Measurements from ENCODE around the gene PLXNA4.
"Not testable (repeated sequence)": the region's sequence is repeated elsewhere in the genome, so short reads cannot be mapped to it uniquely, and the experiment has no call there.

Gene PLXNA4, protein sequence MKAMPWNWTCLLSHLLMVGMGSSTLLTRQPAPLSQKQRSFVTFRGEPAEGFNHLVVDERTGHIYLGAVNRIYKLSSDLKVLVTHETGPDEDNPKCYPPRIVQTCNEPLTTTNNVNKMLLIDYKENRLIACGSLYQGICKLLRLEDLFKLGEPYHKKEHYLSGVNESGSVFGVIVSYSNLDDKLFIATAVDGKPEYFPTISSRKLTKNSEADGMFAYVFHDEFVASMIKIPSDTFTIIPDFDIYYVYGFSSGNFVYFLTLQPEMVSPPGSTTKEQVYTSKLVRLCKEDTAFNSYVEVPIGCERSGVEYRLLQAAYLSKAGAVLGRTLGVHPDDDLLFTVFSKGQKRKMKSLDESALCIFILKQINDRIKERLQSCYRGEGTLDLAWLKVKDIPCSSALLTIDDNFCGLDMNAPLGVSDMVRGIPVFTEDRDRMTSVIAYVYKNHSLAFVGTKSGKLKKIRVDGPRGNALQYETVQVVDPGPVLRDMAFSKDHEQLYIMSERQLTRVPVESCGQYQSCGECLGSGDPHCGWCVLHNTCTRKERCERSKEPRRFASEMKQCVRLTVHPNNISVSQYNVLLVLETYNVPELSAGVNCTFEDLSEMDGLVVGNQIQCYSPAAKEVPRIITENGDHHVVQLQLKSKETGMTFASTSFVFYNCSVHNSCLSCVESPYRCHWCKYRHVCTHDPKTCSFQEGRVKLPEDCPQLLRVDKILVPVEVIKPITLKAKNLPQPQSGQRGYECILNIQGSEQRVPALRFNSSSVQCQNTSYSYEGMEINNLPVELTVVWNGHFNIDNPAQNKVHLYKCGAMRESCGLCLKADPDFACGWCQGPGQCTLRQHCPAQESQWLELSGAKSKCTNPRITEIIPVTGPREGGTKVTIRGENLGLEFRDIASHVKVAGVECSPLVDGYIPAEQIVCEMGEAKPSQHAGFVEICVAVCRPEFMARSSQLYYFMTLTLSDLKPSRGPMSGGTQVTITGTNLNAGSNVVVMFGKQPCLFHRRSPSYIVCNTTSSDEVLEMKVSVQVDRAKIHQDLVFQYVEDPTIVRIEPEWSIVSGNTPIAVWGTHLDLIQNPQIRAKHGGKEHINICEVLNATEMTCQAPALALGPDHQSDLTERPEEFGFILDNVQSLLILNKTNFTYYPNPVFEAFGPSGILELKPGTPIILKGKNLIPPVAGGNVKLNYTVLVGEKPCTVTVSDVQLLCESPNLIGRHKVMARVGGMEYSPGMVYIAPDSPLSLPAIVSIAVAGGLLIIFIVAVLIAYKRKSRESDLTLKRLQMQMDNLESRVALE (N-terminal part only)

DNA sequence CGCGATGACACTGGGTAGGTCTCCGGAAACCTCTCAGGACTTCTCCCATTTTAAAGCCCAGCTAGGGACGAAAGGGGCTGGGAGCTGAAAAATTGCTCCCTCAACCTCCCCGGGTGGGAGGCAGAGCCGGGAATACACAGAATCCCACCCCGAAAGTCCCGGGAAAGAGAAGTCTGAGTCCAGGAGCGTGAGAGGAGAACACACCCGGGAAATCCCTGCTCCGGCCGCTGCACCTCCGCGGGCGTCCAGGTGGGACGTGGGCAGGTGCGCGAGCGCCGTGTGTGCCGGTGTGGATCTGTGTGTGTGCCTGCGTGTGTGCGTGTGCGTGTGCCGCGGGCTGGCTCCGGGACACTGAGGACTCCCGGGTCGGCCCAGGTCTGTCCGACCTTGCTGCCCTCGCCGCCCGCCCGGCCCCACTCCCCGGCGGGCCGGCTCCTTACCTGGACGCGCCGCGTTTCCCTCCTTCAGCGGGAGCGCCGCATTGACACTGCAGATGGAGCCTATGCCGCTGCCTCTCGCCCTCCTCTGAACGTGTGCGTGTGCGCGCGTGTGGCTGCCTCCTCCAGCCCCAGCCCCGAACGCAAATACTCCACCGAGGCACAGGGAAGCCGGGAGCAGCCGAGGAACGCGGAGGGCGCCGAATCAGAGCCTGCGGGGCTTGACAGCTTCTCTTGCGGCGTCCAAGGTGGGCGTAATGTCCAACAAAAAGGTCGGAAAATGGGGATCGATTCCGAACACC is at the start of gene PLXNA4:
PLXNA4 (minus strand) TSS at position 489 of the 739 bp plus-strand sequence. CDS start 67,777 bp downstream, outside the sequence.
- DNase-seq, result peak in 17 of 58 donors; percentile 11 to 47 (median 25)

DNA sequence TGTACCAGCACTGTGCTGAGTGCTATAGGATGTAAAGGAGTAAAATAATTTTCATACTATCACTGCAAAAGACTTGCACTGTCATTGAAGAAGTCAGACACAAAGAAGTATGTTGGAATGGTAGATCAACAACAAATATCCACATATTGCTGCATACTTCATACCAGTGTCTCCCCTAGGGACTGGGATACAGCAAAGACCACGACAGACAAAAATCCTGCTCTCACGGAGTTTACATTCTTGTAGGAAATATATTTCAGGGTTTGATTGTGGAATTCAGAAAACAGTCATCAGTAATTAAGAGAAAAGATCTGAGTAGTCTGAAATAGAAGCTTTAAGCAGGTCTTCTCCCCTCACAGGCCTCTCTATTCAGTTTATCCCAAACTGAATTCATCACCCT is 49.4 kb upstream of the PLXNA4 start:
- DNase-seq, result no peak

DNA sequence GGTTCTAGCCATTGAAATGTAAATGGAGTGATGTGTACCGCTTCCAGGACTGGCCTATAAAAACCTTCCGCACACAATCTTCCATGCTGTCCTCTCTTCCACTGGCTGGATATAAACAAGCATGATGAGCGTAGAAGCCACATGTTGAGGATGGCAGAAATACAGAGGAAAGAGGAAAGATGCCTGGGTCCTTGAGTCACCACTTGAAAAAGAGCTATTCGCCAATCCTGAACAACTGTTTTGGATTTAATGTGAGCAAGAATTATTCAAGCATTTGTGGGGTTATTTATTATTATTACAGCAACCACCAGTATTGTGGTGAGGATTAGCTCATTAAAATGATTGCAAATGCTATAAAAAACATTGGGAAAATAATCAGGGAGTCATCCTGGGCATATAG is 45.8 kb upstream of the PLXNA4 start:
- no peak for DNase-seq

DNA sequence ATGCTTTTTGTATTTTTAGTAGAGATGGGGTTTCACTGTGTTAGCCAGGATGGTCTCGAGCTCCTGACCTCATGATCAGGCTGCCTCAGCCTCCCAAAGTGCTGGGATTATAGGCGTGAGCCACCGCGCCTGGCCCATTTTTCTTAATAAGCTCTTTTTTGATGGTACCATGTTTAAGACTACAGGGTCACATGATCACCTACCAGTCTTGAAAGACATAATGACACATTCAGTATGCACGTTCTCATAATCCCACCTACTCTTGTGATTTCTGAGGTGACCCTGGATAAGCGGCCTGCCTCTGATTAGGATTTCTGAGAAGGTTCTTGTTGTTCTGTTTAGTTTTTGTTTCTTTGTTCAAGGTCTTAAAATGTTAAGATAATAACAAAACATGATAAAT is 43.7 kb upstream of the PLXNA4 start:
- no peak for DNase-seq

DNA sequence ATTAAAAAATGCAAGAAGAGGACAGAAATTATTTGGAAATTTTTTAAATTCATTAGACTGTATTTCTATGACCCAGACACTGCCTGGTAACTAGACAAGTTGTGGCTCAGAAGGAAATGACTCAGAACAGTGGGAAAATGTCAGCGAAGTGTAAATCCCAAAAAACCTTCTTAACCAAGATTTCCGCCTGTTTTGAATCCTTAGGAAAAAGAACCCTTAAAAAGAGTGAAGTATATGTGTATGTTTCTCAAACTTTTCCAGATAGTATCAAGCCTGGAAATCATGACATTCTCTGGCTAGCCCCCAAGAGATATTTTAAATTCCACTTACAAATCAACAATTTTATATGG is 42.7 kb upstream of the PLXNA4 start:
- DNase-seq, result no peak

DNA sequence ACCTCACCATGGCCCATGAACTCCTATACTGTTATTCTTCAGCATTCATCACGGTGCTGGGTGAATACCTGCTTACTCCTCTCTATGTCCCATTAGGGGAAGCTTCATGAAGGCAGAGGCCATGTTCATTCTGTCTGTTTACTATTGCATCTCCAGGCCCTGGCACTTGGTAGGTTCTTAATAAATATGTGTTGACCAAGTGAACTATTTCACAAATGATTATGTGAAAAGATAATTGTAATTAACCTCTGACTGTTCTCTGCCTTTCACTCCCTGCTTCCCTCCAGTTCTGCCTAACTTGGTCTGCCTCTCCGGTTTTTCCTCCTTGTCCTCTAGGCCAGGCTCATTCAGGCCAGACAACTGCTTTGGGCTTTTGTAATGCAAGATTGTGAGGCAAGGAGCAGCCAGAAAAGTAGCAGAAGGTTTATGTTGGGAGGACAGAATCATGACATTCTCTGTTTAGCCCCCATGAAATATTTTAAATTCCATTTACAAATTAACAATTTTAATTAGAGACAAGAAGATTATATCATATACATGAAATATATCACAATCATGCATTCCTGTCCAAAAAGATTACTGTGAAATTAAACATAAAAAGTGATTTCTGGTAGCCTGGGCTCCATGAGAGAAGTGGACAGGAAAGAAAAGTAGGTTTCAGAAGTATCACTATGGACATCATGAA is 42.1 kb upstream of the PLXNA4 start:
- DNase-seq, result no peak

DNA sequence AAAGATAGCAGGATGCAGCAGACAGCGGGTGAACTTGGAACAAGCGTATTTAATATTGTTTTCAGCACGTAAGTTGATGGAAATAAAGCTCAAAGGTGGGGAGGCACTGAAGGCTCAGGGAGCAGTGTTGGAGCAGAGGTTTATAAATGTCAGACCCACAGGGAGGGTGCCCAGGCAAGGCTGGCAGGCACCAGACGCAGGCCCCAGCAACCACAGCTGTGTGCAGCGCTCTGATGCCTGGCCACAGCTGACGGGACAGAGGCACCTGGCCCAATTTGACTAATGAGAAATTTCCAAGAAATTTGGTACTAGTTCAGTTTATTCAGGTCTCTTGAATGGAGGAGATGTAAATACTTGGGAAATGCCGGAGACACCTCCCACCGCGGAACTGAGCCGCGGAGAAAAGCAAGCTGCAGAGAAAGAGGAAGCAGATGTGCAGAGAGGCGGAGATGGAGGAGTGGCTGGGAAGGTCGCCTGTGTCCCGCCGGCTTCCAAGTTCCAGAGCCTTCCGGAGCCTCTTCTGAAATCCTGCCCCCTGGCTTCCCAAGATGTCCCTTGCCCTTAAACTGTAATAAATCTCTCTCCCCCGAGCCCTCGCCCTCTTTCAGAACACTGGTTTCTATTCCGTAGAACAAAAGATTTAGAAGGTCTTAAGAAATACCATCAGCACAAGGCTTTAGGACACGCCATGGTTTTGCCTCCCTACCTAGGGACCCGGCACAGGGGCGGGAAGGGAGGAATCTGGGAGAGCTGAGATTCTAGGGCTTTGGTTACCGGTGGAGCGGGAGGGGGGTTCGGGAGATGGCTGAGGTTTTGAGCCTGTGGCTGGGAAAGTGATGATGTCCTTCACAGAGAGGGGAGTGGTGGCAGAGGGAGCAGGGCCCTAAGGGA is 38.4 kb upstream of the PLXNA4 start:
- peak in 22 of 58 donors; percentile 1 to 47 (median 14) for DNase-seq

DNA sequence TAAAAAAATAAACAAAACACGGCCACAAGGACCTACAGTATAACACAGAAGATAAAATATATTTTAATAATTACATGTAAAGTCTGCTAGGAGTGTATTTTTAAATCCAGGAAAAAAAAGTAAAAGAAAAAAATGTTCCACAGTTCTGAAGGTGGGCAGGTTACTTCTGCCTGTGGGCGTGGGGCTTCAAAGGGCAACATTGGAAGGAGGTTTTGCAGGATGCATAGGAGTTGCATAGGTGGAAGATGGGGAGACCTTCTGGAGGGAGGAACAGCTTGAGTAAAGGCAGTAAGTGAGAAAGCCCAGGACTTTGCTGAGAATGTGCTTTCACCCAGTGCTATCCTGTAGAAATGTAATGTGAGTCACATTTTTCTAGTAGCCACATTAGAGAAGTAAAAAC is 37.5 kb upstream of the PLXNA4 start:
- no peak for DNase-seq

DNA sequence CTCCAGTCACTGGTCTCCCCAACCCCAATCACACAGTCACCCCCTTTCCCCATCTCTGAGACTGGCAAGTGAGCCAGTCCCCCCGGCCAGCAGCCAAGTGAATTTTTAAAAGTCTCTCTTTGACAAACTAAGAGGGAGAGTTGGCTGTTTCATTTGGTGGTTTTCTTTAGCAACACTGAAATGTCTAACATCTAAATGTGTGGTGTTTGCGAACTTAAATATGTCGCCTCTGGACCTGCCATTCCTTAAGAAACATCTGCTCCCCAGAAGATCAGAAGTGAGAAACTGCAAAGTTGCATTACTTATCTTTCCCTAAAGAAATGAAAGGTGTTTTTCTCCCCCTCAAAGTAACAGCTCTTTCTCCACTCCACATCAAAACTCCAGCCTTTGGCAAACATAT is 34.7 kb upstream of the PLXNA4 start:
- DNase-seq, result peak in 3 of 58 donors; percentile 10 to 49 (median 22)

DNA sequence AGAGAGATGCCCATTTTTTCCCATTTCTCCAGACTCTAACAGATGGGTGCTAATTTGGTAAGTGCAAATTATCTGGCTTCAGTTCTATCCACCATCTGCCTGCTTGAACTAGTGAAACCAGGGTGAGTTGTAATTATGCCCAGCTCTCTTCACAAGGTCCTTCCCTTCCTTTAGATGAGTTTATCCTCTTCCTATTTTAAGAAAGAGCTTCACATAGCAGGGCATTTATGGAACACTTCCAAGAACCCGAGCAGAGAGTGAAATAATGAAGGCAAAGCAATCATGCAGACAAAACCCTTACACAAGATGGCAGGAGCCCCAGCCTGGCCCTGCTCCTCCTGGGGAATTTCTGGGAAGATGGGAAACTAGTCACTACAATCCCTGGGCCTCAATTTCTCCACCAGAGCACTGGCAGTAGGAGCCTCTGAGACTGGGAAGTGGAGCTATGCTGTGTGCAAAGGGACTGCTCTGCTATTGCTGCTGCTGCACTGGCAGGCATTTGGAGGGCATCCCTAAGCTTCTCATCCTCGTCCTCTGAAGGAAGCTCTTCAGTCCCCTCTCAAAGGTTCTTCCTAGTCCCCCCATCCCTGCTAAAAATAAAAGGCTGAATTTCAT is 33.7 kb upstream of the PLXNA4 start:
- DNase-seq, result peak in 5 of 58 donors; percentile 3 to 30 (median 8)

DNA sequence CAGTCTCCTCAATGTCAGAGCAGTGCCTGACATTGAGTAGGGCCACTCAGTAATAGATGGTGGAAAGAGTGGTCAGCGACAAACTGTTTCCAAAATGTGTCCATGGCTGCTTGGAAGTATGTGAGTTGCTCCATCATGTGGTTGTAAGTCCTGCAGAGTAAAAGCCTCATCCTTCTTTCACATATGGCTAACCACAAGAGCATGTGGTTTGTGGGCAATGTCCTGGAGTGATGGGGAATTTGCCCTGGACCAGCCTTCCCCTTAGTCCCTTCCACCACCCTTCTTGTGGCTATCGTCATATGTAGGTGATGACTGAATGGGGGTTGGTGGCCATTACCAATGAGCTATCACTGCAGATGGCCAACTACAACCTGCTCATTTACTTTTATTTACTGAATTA is 33.0 kb upstream of the PLXNA4 start:
- DNase-seq, result no peak

DNA sequence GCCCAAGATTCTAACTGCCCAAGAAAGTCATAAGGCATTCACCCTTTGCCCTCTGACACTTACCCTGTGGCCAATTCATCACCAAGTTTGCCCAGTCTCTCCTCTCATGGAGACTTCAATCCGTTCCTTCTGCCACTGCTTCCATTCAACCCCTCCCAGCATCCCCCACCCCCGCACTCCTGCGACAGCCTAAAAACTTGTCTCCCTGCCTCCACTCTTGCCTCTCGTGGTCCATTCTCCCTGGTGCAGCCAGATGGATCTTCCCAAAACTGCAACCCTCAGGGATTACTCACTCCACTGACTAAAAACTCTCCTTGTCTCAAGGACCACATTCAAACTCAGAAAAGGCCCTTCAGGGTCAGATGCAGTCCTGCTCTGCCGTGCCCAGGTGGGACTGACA is 32.3 kb upstream of the PLXNA4 start:
- peak in 5 of 58 donors; percentile 13 to 28 (median 21) for DNase-seq

DNA sequence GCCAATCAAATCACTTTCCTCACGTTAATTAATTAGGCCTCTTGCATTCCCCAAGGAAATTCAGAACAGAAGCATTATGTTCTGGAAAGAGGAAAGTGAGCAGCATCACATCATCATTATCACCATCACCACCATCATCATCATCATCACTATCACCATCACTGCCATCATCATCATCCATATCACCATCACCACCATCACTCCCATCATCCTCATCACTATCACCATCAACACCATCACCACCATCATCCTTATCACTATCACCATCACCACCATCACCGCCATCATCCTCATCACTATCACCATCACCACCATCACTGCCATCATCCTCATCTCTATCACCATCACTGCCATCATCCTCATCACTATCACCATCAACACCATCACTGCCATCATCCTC is 31.4 kb upstream of the PLXNA4 start:
- no peak for DNase-seq

DNA sequence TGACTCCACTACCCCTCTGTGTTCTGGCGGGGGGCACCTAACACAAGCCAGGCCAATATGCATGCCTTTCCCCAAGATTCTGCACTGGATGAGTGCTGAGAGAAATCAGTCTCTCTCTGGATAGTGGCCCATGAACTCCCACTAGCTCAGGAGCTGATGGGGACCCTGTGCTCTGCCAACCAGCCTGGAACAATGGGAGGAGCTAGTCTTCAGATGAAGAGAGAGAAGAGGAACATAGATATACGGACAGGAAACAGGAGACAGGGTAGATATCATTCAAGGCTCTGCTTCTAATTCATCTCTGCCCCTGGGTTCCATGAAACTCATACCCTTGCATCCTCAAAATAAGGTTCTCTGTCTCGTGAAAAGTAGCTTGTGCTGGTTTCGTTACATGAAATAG is 27.9 kb upstream of the PLXNA4 start:
- DNase-seq, result no peak

DNA sequence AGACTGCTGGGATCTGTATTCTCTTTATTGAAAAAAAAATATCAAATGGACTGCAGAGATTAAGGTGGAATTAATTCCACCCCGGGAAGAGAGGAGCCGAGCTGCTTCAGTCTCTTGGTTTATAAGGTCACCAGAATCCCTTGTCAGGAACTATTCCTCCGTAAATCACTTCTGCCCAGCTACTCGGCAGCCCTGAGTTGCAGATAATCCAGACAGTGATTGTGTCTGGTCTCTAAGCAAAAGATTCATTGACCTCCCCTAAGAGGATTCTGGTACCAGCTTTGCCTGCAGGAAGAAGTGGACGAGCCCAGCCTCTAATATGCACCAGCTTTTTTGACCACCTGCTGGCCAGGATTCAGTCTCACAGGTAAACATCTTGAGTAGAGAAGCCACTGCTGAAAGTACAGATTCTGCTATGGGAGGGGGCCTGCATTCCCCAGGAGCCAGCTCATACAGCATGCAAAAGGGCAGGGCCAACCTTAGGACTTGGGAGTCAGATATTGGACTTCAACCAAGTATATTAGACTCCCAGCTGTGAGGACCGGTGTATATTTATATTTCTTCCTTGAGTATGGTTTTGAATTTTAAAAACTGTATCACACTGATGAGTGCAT is 27.1 kb upstream of the PLXNA4 start:
- DNase-seq, result no peak

DNA sequence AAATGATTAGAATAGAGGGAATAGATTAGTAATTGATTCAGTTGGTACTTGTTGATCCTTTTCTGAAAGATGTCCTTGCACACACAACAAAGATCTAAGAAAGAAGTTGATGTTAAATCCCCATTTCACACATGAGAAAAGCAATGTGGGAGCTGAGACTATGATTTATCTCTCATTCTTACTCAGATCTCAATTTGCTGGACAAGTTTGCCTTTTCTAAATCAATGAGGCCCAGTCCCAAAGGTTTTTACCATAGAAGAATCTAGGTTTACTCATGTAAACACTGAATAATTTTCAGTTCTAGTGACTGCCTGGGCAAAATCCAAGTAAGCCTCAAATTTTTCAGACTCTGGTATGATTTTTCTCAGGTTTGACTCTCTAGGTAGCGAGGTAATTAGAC is 25.5 kb upstream of the PLXNA4 start:
- DNase-seq, result no peak

DNA sequence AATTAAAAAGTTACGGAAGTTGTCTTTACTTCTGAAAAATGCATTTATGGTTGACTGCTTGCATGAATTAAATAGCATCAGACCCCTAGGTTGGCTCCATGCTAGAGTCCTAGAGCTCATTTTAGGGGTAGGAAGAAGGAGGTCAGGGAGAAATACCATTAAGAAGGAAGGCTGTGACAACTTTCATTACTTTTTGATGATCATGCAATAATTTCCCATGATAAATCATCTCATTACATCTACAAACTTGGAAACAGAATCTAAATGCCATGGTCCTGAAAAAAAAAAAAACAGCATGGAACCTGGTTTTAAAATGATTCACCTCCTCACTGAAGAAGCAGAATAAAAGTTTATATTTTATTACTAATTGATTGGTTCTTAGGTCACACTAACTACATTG is 20.3 kb upstream of the PLXNA4 start:
- no peak for DNase-seq

DNA sequence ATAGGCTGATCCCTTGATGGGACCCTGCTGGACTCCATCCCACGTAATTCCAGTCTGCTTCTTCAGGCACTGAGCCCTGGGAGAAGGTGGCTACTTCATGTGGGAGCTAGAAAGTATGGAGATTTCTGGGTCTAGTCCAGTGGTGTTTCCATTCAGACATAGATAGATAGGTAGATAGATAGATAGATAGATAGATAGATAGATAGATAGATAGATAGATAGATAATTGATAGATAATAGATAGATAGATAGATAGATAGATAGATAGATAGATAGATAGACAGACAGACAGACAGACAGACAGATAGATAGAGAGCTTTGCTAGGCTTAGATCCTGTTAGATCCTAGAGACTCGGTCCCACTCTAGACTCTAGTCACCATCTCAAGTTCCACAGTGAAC is 18.5 kb upstream of the PLXNA4 start:
- DNase-seq, result not testable (repeated sequence)
